ENCODE results near the gene NANP.

Gene NANP

GRCh38 chr20:25567286-25567685 is 56.5 kb downstream of the NANP start:
- DNase-seq: no peak

GRCh38 chr20:25566821-25567220 is 57.0 kb downstream of the NANP start:
- DNase-seq: no peak

GRCh38 chr20:25565578-25566157 is 58.1 kb downstream of the NANP start:
- DNase-seq: no peak

GRCh38 chr20:25563876-25564275 is 59.9 kb downstream of the NANP start:
- DNase-seq: no peak

GRCh38 chr20:25563362-25563761 is 60.5 kb downstream of the NANP start:
- no peak for DNase-seq

All from stimulated activated CD4-positive, alpha-beta T cell treated with anti-CD3 and anti-CD28 coated beads, Interleukin-4, amount 100 ng/mL, for 4 hours (primary cell).